ENCODE measurements around the gene TEX38.
"Not testable (repeated sequence)": the region's sequence is repeated elsewhere in the genome, so short reads cannot be mapped to it uniquely, and the experiment has no call there.

The TEX38 gene

DNA sequence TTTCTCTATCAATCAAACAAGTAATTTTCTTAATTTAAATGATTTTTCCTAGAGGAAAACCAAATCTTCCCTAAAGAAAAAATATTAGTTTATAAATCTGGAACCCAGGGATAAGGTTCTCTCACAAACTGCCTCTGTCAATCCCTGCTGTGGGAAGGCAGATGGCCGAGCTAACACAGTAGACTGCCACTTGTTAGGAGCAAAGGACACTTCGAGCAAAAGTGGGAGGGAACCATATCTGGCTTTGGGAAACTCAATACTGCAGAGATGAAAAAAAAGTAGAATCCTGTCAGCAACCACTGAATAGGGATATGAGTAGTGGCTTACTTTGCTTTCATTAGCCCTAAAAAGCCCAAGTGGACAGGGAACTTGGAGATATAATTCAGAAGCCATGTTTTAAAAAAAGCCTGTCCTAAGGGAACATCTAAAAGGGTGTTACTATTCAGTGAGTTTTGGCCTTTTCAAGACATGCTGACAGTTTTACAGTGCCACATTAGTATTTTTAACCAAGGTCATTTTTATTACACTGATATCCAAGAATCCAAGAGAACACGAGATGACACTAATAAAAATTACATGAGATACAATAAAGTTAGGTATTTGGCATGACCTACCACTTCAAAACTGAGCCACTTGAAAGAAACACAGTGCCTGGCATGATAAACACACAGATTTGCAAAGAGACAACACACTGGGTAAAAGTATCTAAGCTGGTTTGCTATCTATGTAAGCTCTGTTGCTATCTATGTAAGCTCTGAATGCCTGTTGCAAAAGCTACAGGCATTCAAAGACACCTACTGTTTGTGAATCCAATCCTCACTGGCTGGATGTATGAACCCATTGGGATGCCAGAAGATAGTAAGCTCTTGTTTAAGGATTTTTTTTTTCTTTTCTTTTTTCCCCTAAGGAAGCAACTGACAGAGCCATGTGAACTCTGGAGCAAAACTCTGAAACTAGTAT is 21.4 kb downstream of the TEX38 start:
- Histone ChIP-seq H3K27me3 (ENCODE audit: insufficient read depth, low read length, poor library complexity, severe bottlenecking) (no peaks in the 10 kb centered on the region), H3K36me3 (ENCODE audit: insufficient read depth, low read length) (peaks cover 70% of the 10 kb centered on the region), H2AFZ (ENCODE audit: low read length) (no peak overlapping the region), H4K20me1 (ENCODE audit: insufficient read depth, low read length, poor library complexity, severe bottlenecking) (no peaks in the 10 kb centered on the region), H3F3A (ENCODE audit: low read depth) (peaks cover 14% of the 10 kb centered on the region), H3K9me2 (replicated peaks; ENCODE audit: low read depth, low read length) (no peaks in the 10 kb centered on the region), H3K4me3 (ENCODE audit: low read length, poor library complexity, severe bottlenecking) (peak overlapping the region; percentile 15), H3K9ac (ENCODE audit: low read depth, low read length, poor library complexity, severe bottlenecking) (peak overlapping the region; percentile 43), H3K79me2 (ENCODE audit: insufficient read depth, low read length) (peaks cover 58% of the 10 kb centered on the region), H3K4me2 (ENCODE audit: low read depth, low read length, poor library complexity, severe bottlenecking) (peak overlapping the region; percentile 50), H3K4me1 (ENCODE audit: insufficient read depth, low read length, poor library complexity, severe bottlenecking) (peaks cover 70% of the 10 kb centered on the region), H3K9me3 (ENCODE audit: insufficient read depth, low read depth, low read length) (no peaks in the 10 kb centered on the region)
- no peak for TF ChIP-seq EZH2phosphoT487 (IDR thresholded peaks at IDR 0.05; ENCODE audit: borderline replicate concordance)
- TF ChIP-seq, protein P1, sequence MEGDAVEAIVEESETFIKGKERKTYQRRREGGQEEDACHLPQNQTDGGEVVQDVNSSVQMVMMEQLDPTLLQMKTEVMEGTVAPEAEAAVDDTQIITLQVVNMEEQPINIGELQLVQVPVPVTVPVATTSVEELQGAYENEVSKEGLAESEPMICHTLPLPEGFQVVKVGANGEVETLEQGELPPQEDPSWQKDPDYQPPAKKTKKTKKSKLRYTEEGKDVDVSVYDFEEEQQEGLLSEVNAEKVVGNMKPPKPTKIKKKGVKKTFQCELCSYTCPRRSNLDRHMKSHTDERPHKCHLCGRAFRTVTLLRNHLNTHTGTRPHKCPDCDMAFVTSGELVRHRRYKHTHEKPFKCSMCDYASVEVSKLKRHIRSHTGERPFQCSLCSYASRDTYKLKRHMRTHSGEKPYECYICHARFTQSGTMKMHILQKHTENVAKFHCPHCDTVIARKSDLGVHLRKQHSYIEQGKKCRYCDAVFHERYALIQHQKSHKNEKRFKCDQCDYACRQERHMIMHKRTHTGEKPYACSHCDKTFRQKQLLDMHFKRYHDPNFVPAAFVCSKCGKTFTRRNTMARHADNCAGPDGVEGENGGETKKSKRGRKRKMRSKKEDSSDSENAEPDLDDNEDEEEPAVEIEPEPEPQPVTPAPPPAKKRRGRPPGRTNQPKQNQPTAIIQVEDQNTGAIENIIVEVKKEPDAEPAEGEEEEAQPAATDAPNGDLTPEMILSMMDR (conservative IDR thresholded peaks at IDR 0.05; ENCODE audit: low read length), result no peak

DNA sequence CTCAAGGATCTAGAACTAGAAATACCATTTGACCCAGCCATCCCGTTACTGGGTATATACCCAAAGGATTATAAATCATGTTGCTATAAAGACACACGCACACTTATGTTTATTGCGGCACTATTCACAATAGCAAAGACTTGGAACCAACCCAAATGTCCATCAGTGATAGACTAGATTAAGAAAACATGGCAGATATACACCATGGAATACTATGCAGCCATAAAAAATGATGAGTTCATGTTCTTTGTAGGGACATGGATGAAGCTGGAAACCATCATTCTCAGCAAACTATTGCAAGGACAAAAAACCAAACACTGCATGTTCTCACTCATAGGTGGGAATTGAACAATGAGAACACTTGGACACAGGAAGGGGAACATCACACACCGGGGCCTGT is 23.0 kb downstream of the TEX38 start:
- H3K27me3 ChIP-seq (ENCODE audit: insufficient read depth, low read length, poor library complexity, severe bottlenecking); H4K20me1 ChIP-seq (ENCODE audit: insufficient read depth, low read length, poor library complexity, severe bottlenecking); H3K4me3 ChIP-seq (ENCODE audit: low read length, poor library complexity, severe bottlenecking); H3K9me3 ChIP-seq (ENCODE audit: insufficient read depth, low read depth, low read length); H3K9me2 ChIP-seq (replicated peaks; ENCODE audit: low read depth, low read length); H3K4me2 ChIP-seq (ENCODE audit: low read depth, low read length, poor library complexity, severe bottlenecking); H3K9ac ChIP-seq (ENCODE audit: low read depth, low read length, poor library complexity, severe bottlenecking); H2AFZ ChIP-seq (ENCODE audit: low read length); H3F3A ChIP-seq (ENCODE audit: low read depth): not testable (repeated sequence)
- peaks cover 69% of the 10 kb centered on the region for H3K36me3 ChIP-seq (ENCODE audit: insufficient read depth, low read length)
- peaks cover 73% of the 10 kb centered on the region for H3K79me2 ChIP-seq (ENCODE audit: insufficient read depth, low read length)
- peaks cover 63% of the 10 kb centered on the region for H3K4me1 ChIP-seq (ENCODE audit: insufficient read depth, low read length, poor library complexity, severe bottlenecking)

DNA sequence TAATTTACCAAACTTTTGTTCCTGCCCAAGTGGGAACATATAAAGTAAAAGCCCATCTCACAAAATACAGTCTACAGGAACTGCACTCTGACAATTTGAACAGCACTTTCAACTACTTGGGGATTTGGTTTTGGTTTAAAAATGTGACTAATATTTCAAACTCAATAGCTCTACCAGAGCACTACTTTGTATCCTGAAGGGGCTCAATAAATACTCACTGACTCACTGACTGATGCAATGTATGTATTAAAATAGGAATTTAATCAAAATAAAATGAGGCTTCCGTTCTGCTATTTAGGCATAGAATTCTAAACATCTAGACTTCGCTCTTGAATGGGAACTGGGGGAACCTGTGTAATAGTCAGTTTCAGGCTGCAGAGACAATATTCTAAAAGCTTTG is 25.4 kb downstream of the TEX38 start:
- Histone ChIP-seq H3K4me3 (ENCODE audit: low read length, poor library complexity, severe bottlenecking) (no peak overlapping the region), H3K9me3 (ENCODE audit: insufficient read depth, low read depth, low read length) (no peaks in the 10 kb centered on the region), H4K20me1 (ENCODE audit: insufficient read depth, low read length, poor library complexity, severe bottlenecking) (no peaks in the 10 kb centered on the region)

More for the DNA sequence above, 25.4 kb downstream of the TEX38 start:
- H3K9me2 ChIP-seq (replicated peaks; ENCODE audit: low read depth, low read length), result no peaks in the 10 kb centered on the region
- peaks cover 80% of the 10 kb centered on the region for H3K79me2 ChIP-seq (ENCODE audit: insufficient read depth, low read length)
- H3K9ac ChIP-seq (ENCODE audit: low read depth, low read length, poor library complexity, severe bottlenecking), result no peak overlapping the region
- TF ChIP-seq, protein P1 (conservative IDR thresholded peaks at IDR 0.05; ENCODE audit: low read length), result no peak
- TF ChIP-seq EZH2phosphoT487 (IDR thresholded peaks at IDR 0.05; ENCODE audit: borderline replicate concordance), result no peak
- H3K27me3 ChIP-seq (ENCODE audit: insufficient read depth, low read length, poor library complexity, severe bottlenecking), result no peaks in the 10 kb centered on the region
- no peak overlapping the region for H3K4me2 ChIP-seq (ENCODE audit: low read depth, low read length, poor library complexity, severe bottlenecking)
- H3K4me1 ChIP-seq (ENCODE audit: insufficient read depth, low read length, poor library complexity, severe bottlenecking), result peaks cover 50% of the 10 kb centered on the region
- H3K36me3 ChIP-seq (ENCODE audit: insufficient read depth, low read length), result peaks cover 57% of the 10 kb centered on the region
- no peak overlapping the region for H2AFZ ChIP-seq (ENCODE audit: low read length)
- H3F3A ChIP-seq (ENCODE audit: low read depth), result no peaks in the 10 kb centered on the region

Data from Loucy (cell line).